HEK293T (cell line): ENCODE results near the gene HIRIP3.

ENCODE experiments used
- BHLHE40 ChIP-seq: fragments of 450-650 bp; IDR thresholded peaks from 2 replicates; pipeline ENCODE4 v1.6.1; 2016; ENCODE audit warnings: mild to moderate bottlenecking, moderate library complexity, borderline replicate concordance
- FOXM1 ChIP-seq: fragments of 450-650 bp; IDR thresholded peaks from 2 replicates; pipeline ENCODE4 v1.6.1; 2017; ENCODE audit warnings: mild to moderate bottlenecking, borderline replicate concordance
- SP1 ChIP-seq: fragments of 450-650 bp; IDR thresholded peaks from 2 replicates; pipeline ENCODE4 v1.6.1; 2017
- TARDBP ChIP-seq: fragments of 450-650 bp; IDR thresholded peaks from 2 replicates; pipeline ENCODE4 v1.6.1; 2016

DNA sequence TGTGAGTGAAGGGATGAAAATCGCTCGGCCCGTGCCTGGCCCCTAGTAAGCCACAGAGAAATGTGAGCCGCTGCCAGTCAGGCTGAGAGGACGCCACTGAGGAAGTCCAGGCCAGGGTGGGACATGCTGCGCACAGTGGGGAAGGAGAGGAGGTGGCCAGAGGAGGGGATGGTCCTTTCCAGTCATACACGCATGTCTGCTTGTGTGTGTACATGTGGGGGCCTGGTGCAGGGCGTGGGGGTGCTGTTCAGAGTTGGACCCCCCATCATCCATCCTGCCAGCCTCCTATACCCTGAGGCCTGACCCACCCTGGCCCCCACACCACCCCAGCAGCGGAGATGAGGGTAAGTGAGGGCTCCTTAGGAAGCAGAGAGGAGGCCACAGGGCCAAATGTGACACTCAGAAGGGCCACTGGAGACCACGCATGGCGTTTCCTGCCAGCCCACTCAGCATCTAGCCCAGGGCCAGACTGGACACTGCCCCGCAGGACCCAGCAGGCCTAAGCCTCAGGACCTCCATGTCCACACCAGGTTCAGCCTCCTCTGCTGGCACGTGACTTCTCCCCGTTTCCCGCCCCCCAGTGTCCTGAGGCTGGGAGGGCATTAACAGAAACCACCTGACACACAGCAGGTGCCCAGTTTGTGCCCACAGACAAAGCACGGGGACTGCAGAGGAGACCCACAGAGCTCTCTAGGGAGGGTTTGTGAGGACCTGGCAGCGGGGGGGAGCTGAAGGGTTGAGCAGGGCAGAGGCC is 8.4 kb upstream of the HIRIP3 start:
- TF ChIP-seq SP1 (no peak), TARDBP (no peak), FOXM1 (no peak), BHLHE40 (no peak)
